ENCODE measurements around the gene LIMS1. TPM values are rescaled to one million over a fixed set of nuclear protein-coding genes. Genes with fewer than 3 reads are reported as not detected.
"Not testable (repeated sequence)": the region's sequence is repeated elsewhere in the genome, so short reads cannot be mapped to it uniquely, and the experiment has no call there.

LIMS1 gene
- total RNA-seq, 1 experiment from 2014 or later: 56.2 TPM

GRCh38 chr2:108594982-108595464 lies 60.8 kb downstream of the LIMS1 start:
- peak; percentile 81 for ATAC-seq
- Histone ChIP-seq H3K4me1 (ENCODE audit: control insufficient read depth in 1 of 2, insufficient read depth in 2 of 2, low read length in 2 of 2) (peaks cover 29 to 46% of the 10 kb centered on the region in 2 experiments), H3K36me3 (ENCODE audit: control insufficient read depth in 1 of 2, insufficient read depth in 2 of 2, low read length in 2 of 2) (no peaks in the 10 kb centered on the region), H3K27ac (ENCODE audit: low read depth, low read length) (peak overlapping the region; percentile 24; the same call in 1 of the 2 replicates), H3K4me3 (replicated peaks in 1 of 2; ENCODE audit: low read depth in 1 of 2, low read length in 2 of 2) (peak overlapping the region in 1 of 2 experiments; percentile 42; a peak in 2 of 4 replicates), H3K9ac (ENCODE audit: low read length) (peak overlapping the region; percentile 41), H4K20me1 (ENCODE audit: insufficient read depth) (no peaks in the 10 kb centered on the region), H3K79me2 (ENCODE audit: insufficient read depth, low read length) (peaks cover 40% of the 10 kb centered on the region), H3K4me2 (ENCODE audit: low read length) (peak overlapping the region; percentile 73), H3K9me3 (ENCODE audit: control insufficient read depth in 1 of 2, insufficient read depth in 1 of 2, low read depth in 1 of 2, low read length in 2 of 2) (no peaks in the 10 kb centered on the region), H3K27me3 (ENCODE audit: insufficient read depth, low read length) (no peaks in the 10 kb centered on the region), H3K9me2 (ENCODE audit: insufficient read depth) (no peaks in the 10 kb centered on the region), H2AFZ (ENCODE audit: low read depth, low read length, poor library complexity, severe bottlenecking) (no peak overlapping the region)
- DNase-seq (ENCODE audit: low read depth, low spot score): no peak
- intact Hi-C loops (cut with micrococcal nuclease): no loop called here
- no TSS peak for BruUV-seq (replicated peaks)
- CTCF ChIA-PET: interaction anchor here (2.6 kb wide), 1 partner anchor 11 kb away, joined by 11 read pairs; no protein-coding TSS in a partner anchor
- RAD21 ChIA-PET (ENCODE audit: low non-redundant PET in 1 of 2, low total read pairs in 2 of 2, uncharacterized antibody in 2 of 2, unreplicated experiment in 2 of 2): interaction anchor here in 1 of 2 experiments (1.7 kb wide), 1 partner anchor 42 kb away, joined by 6 read pairs; no protein-coding TSS in a partner anchor
- TF ChIP-seq SRF (IDR thresholded peaks at IDR 0.05; ENCODE audit: low read depth): peak; percentile 93
- TF ChIP-seq CTCF (IDR thresholded peaks at IDR 0.05 in 2 of 3, conservative IDR thresholded peaks at IDR 0.05 in 1 of 3; ENCODE audit: borderline replicate concordance in 1 of 3, insufficient read depth in 1 of 3, low read depth in 2 of 3, low read length in 2 of 3): no peak
- POLR2A ChIA-PET: no interaction called here

GRCh38 chr2:108595771-108596170 lies 61.5 kb downstream of the LIMS1 start:
- H4K20me1 ChIP-seq (ENCODE audit: insufficient read depth); ATAC-seq; H3K27me3 ChIP-seq (ENCODE audit: insufficient read depth, low read length); RAD21 ChIA-PET (ENCODE audit: low non-redundant PET in 1 of 2, low total read pairs in 2 of 2, uncharacterized antibody in 2 of 2, unreplicated experiment in 2 of 2); intact Hi-C loops (cut with micrococcal nuclease); H3K9me2 ChIP-seq (ENCODE audit: insufficient read depth); POLR2A ChIA-PET; H3K36me3 ChIP-seq (ENCODE audit: control insufficient read depth in 1 of 2, insufficient read depth in 2 of 2, low read length in 2 of 2); H3K9me3 ChIP-seq (ENCODE audit: control insufficient read depth in 1 of 2, insufficient read depth in 1 of 2, low read depth in 1 of 2, low read length in 2 of 2); DNase-seq (ENCODE audit: low read depth, low spot score); BruUV-seq (replicated peaks); H3K4me3 ChIP-seq (replicated peaks in 1 of 2; ENCODE audit: low read depth in 1 of 2, low read length in 2 of 2); H2AFZ ChIP-seq (ENCODE audit: low read depth, low read length, poor library complexity, severe bottlenecking): not testable (repeated sequence)
- Histone ChIP-seq H3K79me2 (ENCODE audit: insufficient read depth, low read length) (peaks cover 36% of the 10 kb centered on the region), H3K27ac (ENCODE audit: low read depth, low read length) (peak overlapping the region; percentile 24; the same call in 1 of the 2 replicates), H3K4me1 (ENCODE audit: control insufficient read depth in 1 of 2, insufficient read depth in 2 of 2, low read length in 2 of 2) (peaks cover 29 to 46% of the 10 kb centered on the region in 2 experiments), H3K9ac (ENCODE audit: low read length) (0 out of 2 replicates have a peak overlapping the region, but pooled peaks have one; percentile 41), H3K4me2 (ENCODE audit: low read length) (peak overlapping the region; percentile 73)
- CTCF ChIA-PET: interaction anchor here (2.6 kb wide), 1 partner anchor 12 kb away, joined by 11 read pairs; no protein-coding TSS in a partner anchor
